Stimulated activated CD4-positive, alpha-beta T cell treated with anti-CD3 and anti-CD28 coated beads, Interleukin-15, amount 100 ng/mL, for 1 hour (primary cell): ENCODE results near the gene RNF169.

Experiments
- DNase-seq, 2 donors: peaks; one replicate each; pipeline ENCODE4 v3.0.0-alpha.2; 2020; ENCODE audit warnings: low read depth in 1 of 2, low spot score in 1 of 2

The RNF169 gene

GRCh38 chr11:74748211-74749126 lies at the start of gene RNF169:
Gene RNF169, plus strand, starts transcription at chr11:74748849. Its CDS starts 32 bp downstream, at chr11:74748881.
- DNase-seq = peak; percentile 76 to 78

- DNase-seq = no peak
These were observed 48.8 kb upstream of the RNF169 start for GRCh38 chr11:74699615-74700396.

- no peak for DNase-seq
These were observed 47.3 kb upstream of the RNF169 start for GRCh38 chr11:74701351-74701750.

GRCh38 chr11:74702383-74703007 lies 46.2 kb upstream of the RNF169 start:
- DNase-seq = peak in 1 of 2 donors; percentile 32

GRCh38 chr11:74703211-74703610 lies 45.4 kb upstream of the RNF169 start:
- no peak for DNase-seq

GRCh38 chr11:74707182-74707581 lies 41.5 kb upstream of the RNF169 start:
- no peak for DNase-seq

GRCh38 chr11:74707602-74708510 lies 40.8 kb upstream of the RNF169 start:
- DNase-seq = no peak

GRCh38 chr11:74709175-74709574 lies 39.5 kb upstream of the RNF169 start:
- DNase-seq = no peak

GRCh38 chr11:74710281-74710938 lies 38.2 kb upstream of the RNF169 start:
- DNase-seq = no peak

GRCh38 chr11:74713686-74714085 lies 35.0 kb upstream of the RNF169 start:
- DNase-seq = no peak

GRCh38 chr11:74714904-74715303 lies 33.7 kb upstream of the RNF169 start:
- DNase-seq = no peak

- no peak for DNase-seq
These were observed 31.3 kb upstream of the RNF169 start for GRCh38 chr11:74717221-74717969.

- no peak for DNase-seq
These were observed 29.6 kb upstream of the RNF169 start for GRCh38 chr11:74719011-74719410.

GRCh38 chr11:74720596-74721478 lies 27.8 kb upstream of the RNF169 start:
- no peak for DNase-seq

GRCh38 chr11:74721479-74721835 lies 27.2 kb upstream of the RNF169 start:
- no peak for DNase-seq

GRCh38 chr11:74723511-74723910 lies 25.1 kb upstream of the RNF169 start:
- DNase-seq = no peak

GRCh38 chr11:74725701-74726100 lies 22.9 kb upstream of the RNF169 start:
- DNase-seq = no peak

GRCh38 chr11:74726547-74727182 lies 22.0 kb upstream of the RNF169 start:
- peak; percentile 17 to 33 for DNase-seq
